GM13976 (cell line): Measurements from ENCODE around the gene ZNF618.
"Not testable (repeated sequence)": the region's sequence is repeated elsewhere in the genome, so short reads cannot be mapped to it uniquely, and the experiment has no call there.

ENCODE experiments used
- DNase-seq: peaks from one replicate; pipeline ENCODE4 v3.0.0; 2012; ENCODE audit warnings: low spot score
- in situ Hi-C: fragments of 300-500 bp; cut with MboI; formaldehyde crosslinking; loops from one replicate; pipeline ENCODE4 v1.12.0; 2022; ENCODE audit warnings: low sequenced_read_pairs, mixed read lengths, inconsistent platforms; ENCODE audit not compliant: unreplicated experiment
- TF ChIP-seq, protein P1 (sequence below): IDR thresholded peaks from 2 replicates; pipeline ENCODE4 v1.5.1; 2012; ENCODE audit warnings: borderline replicate concordance, mild to moderate bottlenecking; ENCODE audit not compliant: insufficient read depth; ENCODE audit errors: extremely low read depth, missing control alignments, control extremely low read depth

ZNF618 gene

DNA sequence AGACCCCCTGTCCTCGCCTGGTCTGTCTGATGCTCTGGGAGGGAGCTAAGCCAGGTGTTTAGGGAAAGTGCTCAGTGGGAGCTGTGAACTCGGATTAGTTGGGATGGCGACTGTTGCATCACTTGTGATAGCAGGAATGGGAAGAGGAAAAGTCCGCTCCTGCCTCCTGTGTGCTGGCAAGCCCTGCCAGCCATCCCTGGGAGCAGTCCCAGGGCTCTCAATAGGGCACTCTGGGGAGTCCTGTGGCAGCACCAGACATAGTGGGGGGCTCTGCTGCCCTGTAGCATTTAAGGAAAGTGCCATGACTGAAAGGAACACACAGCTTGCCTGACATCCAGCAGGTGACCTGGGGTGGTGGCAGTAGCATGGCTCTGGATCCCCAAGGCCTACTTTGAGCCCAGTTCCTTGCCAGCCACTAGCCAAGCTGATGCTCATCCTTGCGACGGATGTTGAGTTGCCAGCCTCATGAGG lies 120.5 kb downstream of the ZNF618 start:
- TF ChIP-seq, protein P1, sequence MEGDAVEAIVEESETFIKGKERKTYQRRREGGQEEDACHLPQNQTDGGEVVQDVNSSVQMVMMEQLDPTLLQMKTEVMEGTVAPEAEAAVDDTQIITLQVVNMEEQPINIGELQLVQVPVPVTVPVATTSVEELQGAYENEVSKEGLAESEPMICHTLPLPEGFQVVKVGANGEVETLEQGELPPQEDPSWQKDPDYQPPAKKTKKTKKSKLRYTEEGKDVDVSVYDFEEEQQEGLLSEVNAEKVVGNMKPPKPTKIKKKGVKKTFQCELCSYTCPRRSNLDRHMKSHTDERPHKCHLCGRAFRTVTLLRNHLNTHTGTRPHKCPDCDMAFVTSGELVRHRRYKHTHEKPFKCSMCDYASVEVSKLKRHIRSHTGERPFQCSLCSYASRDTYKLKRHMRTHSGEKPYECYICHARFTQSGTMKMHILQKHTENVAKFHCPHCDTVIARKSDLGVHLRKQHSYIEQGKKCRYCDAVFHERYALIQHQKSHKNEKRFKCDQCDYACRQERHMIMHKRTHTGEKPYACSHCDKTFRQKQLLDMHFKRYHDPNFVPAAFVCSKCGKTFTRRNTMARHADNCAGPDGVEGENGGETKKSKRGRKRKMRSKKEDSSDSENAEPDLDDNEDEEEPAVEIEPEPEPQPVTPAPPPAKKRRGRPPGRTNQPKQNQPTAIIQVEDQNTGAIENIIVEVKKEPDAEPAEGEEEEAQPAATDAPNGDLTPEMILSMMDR, result no peak
- in situ Hi-C loops, result no loop called here

GRCh38 chr9:113997064-113997463 lies 121.0 kb downstream of the ZNF618 start:
- DNase-seq, in situ Hi-C loops: not testable (repeated sequence)

More for the DNA sequence above, 120.5 kb downstream of the ZNF618 start:
- DNase-seq, result no peak

- DNase-seq, result no peak
- TF ChIP-seq, protein P1, result no peak
- in situ Hi-C loops, result no loop called here
Measured at GRCh38 chr9:113997610-113998009, 121.5 kb downstream of the ZNF618 start.

DNA sequence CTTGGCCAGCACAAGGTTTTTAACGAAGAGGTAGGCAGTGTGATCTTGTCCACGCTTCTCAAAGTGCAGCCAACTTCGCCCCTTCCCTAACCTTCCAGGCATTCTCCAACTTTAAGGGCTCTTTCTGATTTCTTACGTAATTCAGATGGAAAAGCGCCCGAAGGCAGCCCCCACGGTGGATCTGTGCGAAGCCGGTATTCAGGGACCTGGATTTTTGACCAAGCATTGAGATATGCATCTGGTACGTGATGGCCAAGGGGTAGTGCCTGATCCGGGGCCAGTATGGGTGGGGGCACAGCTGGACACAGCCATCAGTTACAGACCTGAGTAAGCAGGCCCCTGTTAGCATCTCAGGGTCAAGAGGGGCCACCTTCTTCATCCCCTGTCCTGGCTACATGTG lies 122.0 kb downstream of the ZNF618 start:
- TF ChIP-seq, protein P1, result no peak
- DNase-seq, result no peak
- in situ Hi-C loops, result no loop called here

DNA sequence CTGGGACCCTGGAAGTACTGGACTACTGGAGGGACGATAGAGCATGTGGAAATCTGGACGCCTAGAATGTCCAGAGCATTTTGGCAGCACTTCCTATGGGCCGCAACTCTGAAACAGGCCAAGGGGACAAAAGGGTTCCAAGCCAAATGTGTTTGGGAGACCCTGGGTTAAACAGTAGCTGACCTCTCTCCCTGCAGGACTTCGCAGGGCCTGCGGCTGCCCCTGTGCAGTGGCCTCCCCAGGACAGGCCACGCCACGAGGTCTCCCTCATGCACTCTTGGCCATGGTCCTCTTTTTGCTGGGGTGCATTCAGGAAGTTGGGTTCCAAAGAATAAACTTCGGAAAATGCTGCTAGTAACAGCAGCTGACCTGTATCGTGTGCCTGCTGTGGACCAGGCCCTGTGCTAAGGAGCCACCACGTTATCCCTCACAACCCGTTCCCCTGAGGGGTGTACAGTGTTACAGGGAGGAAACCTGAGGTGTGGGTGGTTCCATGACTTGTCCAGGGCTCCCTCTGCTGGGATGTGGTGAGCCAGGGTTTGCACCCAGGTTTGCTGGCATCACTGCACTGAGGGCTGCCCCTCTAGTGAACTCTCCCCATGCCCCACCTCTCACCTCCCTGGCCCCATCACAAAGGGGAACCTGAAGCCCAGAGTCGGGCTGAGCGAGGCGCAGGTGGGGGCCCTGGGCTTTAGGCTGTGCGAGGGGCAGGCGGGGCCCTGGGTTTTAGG lies 122.6 kb downstream of the ZNF618 start:
- no peak for DNase-seq
- TF ChIP-seq, protein P1, result no peak
- in situ Hi-C loops, result no loop called here

DNA sequence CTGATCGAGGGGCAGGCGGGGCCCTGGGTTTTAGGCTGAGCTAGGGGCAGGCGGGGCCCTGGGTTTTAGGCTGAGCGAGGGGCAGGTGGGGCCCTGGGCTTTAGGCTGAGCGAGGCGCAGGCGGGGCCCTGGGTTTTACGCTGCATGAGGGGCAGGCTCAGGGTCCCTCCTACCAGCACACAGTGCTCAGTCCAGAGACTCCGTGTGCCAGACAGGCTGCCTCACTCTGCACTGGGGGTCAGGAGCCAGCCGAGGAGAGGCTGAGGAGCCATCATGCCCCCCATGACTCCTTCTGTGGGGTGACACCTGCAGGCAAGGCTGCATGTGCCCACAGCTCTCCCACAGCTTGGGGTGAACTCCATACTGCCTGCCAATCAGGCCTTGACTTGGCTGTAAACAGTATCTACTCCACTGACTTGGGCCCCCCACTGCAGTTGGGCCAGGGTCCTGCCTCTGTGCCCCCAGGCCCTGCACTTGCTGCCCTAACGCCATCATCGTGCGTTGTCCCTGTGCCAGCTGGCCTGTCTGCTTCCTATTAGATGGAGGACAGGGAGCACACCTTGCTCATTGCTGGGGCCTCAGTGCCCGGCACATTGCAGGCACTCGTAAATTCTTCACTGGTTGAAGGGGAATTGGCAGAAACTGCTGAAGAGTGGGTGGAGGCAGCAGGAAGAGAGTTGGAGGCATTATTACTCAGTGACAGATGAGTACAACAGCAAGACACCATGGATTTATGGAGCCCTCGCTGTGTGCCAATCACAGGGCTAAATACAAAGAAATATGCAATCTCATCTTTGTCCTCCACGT lies 123.3 kb downstream of the ZNF618 start:
- in situ Hi-C loops, result no loop called here
- no peak for DNase-seq
- TF ChIP-seq, protein P1, result no peak

DNA sequence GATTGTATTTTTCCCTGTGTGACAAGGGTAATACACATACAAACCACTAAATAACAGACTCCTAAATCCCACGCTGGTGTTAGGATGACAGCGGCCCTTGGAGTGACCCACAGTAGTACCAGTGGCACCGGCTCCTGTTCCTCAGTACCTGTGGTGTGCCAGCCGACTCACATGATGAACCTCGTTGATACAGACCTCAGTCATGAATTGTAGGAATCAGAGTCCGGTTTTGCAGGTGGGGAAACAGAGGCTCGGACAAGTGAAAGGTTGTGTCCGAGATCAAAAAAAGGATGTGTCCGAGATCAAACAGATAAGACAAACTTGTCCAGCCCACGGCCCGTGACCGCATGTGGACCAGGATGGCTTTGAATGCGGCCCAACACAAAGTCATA lies 124.0 kb downstream of the ZNF618 start:
- in situ Hi-C loops, result no loop called here
- TF ChIP-seq, protein P1, result no peak
- no peak for DNase-seq
